Hepatocyte (in vitro differentiated cells): ENCODE results near the gene PTPRE. TPM values are rescaled to one million over a fixed set of nuclear protein-coding genes. Genes with fewer than 3 reads are reported as not detected.

Experiments used
- DNase-seq: peaks from one replicate; pipeline ENCODE4 v3.0.0-alpha.2; 2016; ENCODE audit warnings: low spot score
- H2AFZ ChIP-seq: fragments of 200-600 bp; sonication (generic); 2 replicates; pipeline ENCODE4 v1.6.0; 2016; ENCODE audit warnings: antibody characterized with exemption, mild to moderate bottlenecking
- H3K27ac ChIP-seq: fragments of 200-600 bp; sonication (generic); 2 replicates; pipeline ENCODE4 v1.5.1; 2016; ENCODE audit warnings: mild to moderate bottlenecking
- H3K27me3 ChIP-seq: fragments of 200-600 bp; sonication (generic); 2 replicates; pipeline ENCODE4 v1.6.1; 2016
- H3K36me3 ChIP-seq: fragments of 200-600 bp; sonication (generic); replicated peaks from 2 replicates; pipeline ENCODE4 v1.5.1; 2016; ENCODE audit warnings: low read depth; ENCODE audit not compliant: insufficient read depth
- H3K4me1 ChIP-seq: fragments of 200-600 bp; sonication (generic); 2 replicates; pipeline ENCODE4 v1.5.1; 2016; ENCODE audit warnings: mild to moderate bottlenecking, moderate library complexity; ENCODE audit not compliant: insufficient read depth
- H3K4me2 ChIP-seq: fragments of 200-600 bp; sonication (generic); 2 replicates; pipeline ENCODE4 v1.6.0; 2016
- H3K4me3 ChIP-seq: fragments of 200-600 bp; sonication (generic); 2 replicates; pipeline ENCODE4 v1.5.1; 2016; ENCODE audit warnings: mild to moderate bottlenecking
- H3K79me2 ChIP-seq: fragments of 200-600 bp; sonication (generic); 2 replicates; pipeline ENCODE4 v1.6.0; 2017; ENCODE audit warnings: mild to moderate bottlenecking
- H3K9me2 ChIP-seq: fragments of 200-600 bp; sonication (generic); replicated peaks from 2 replicates; pipeline ENCODE4 v1.6.0; 2017; ENCODE audit warnings: mild to moderate bottlenecking; ENCODE audit not compliant: insufficient read depth
- H3K9me3 ChIP-seq: fragments of 200-600 bp; sonication (generic); 2 replicates; pipeline ENCODE4 v1.5.1; 2016; ENCODE audit warnings: low read depth, mild to moderate bottlenecking
- H4K20me1 ChIP-seq: fragments of 200-600 bp; sonication (generic); 2 replicates; pipeline ENCODE4 v1.6.0; 2016; ENCODE audit warnings: mild to moderate bottlenecking; ENCODE audit not compliant: insufficient read depth, poor library complexity, severe bottlenecking
- CTCF ChIP-seq: fragments of 200-600 bp; sonication (generic); IDR thresholded peaks from 2 replicates; pipeline ENCODE4 v1.5.1; 2016; ENCODE audit warnings: antibody characterized with exemption, mild to moderate bottlenecking; ENCODE audit not compliant: poor library complexity
- EZH2 ChIP-seq: fragments of 200-600 bp; sonication (generic); IDR thresholded peaks from 2 replicates; pipeline ENCODE4 v1.6.1; 2016; ENCODE audit warnings: antibody characterized with exemption, mild to moderate bottlenecking, borderline replicate concordance
- EZH2phosphoT487 ChIP-seq: fragments of 200-600 bp; sonication (generic); IDR thresholded peaks from one replicate; pipeline ENCODE4 v1.6.1; 2018; ENCODE audit warnings: antibody characterized with exemption, mild to moderate bottlenecking, low read depth, moderate library complexity; ENCODE audit not compliant: unreplicated experiment, severe bottlenecking
- WGBS: methylation state at CpG from one replicate; pipeline ENCODE4 v1.1.6; 2016; ENCODE audit warnings: low lambda C conversion rate; ENCODE audit errors: missing lambda C conversion rate; 5-methylcytosine and 5-hydroxymethylcytosine counted together
- polyA plus RNA-seq: library from polyadenylated mRNA; unstranded; fragments of >200 nt; fragmentation: Nextera tagmentation; extraction: Ambion mirVana; gene quantifications from 2 replicates; pipeline ENCODE4 v1.2.1, GENCODE V29; 2016
- total RNA-seq: library from RNA; depleted of rRNA; stranded (reverse); fragments of >200 nt; gene quantifications from 2 replicates; pipeline ENCODE4 v1.2.3, GENCODE V29; 2014

Gene PTPRE
- total and polyA plus RNA-seq, 2 experiments from 2014 or later = 3.2 to 10.1 TPM

GRCh38 chr10:127979045-127979444 lies 72.1 kb downstream of the PTPRE start:
- Histone ChIP-seq H3K9me2 (no peaks in the 10 kb centered on the region), H3K4me1 (no peaks in the 10 kb centered on the region), H4K20me1 (no peaks in the 10 kb centered on the region), H2AFZ (no peak overlapping the region), H3K36me3 (no peaks in the 10 kb centered on the region), H3K9me3 (no peaks in the 10 kb centered on the region), H3K27ac (no peak overlapping the region), H3K27me3 (no peaks in the 10 kb centered on the region), H3K79me2 (no peaks in the 10 kb centered on the region), H3K4me2 (no peak overlapping the region), H3K4me3 (no peak overlapping the region)
- 93% methylated on average over 5 of the region's 5 CpGs for WGBS
- TF ChIP-seq EZH2phosphoT487 (no peak), CTCF (no peak)
- DNase-seq = no peak

GRCh38 chr10:127979566-127979965 lies 72.7 kb downstream of the PTPRE start:
- TF ChIP-seq CTCF (no peak), EZH2 (no peak), EZH2phosphoT487 (no peak)
- Histone ChIP-seq H3K27ac (no peak overlapping the region), H3K4me2 (no peak overlapping the region), H2AFZ (no peak overlapping the region), H3K4me1 (no peaks in the 10 kb centered on the region), H3K36me3 (no peaks in the 10 kb centered on the region), H3K9me3 (no peaks in the 10 kb centered on the region), H3K9me2 (no peaks in the 10 kb centered on the region), H4K20me1 (no peaks in the 10 kb centered on the region), H3K27me3 (no peaks in the 10 kb centered on the region), H3K79me2 (no peaks in the 10 kb centered on the region), H3K4me3 (no peak overlapping the region)
- WGBS = 91% methylated on average over 2 of the region's 2 CpGs
- DNase-seq = no peak

GRCh38 chr10:127980898-127981297 lies 74.0 kb downstream of the PTPRE start:
- Histone ChIP-seq H2AFZ (no peak overlapping the region), H3K27me3 (no peaks in the 10 kb centered on the region), H4K20me1 (no peaks in the 10 kb centered on the region), H3K36me3 (no peaks in the 10 kb centered on the region), H3K4me3 (no peak overlapping the region), H3K27ac (no peak overlapping the region), H3K9me3 (no peaks in the 10 kb centered on the region), H3K9me2 (no peaks in the 10 kb centered on the region), H3K79me2 (no peaks in the 10 kb centered on the region), H3K4me2 (no peak overlapping the region), H3K4me1 (no peaks in the 10 kb centered on the region)
- TF ChIP-seq CTCF (no peak), EZH2phosphoT487 (no peak), EZH2 (no peak)
- 85% methylated on average over 4 of the region's 4 CpGs for WGBS
- DNase-seq = no peak

GRCh38 chr10:127982601-127983000 lies 75.7 kb downstream of the PTPRE start:
- H3K4me3 ChIP-seq = no peak overlapping the region
- no peak for DNase-seq
- TF ChIP-seq EZH2 (no peak), EZH2phosphoT487 (no peak), CTCF (no peak)
- no peaks in the 10 kb centered on the region for H3K36me3 ChIP-seq
- H3K4me2 ChIP-seq = no peak overlapping the region
- H2AFZ ChIP-seq = no peak overlapping the region
- no peaks in the 10 kb centered on the region for H3K9me3 ChIP-seq
- H3K9me2 ChIP-seq = no peaks in the 10 kb centered on the region
- H3K27ac ChIP-seq = no peak overlapping the region
- H3K4me1 ChIP-seq = no peaks in the 10 kb centered on the region
- H4K20me1 ChIP-seq = no peaks in the 10 kb centered on the region
- no peaks in the 10 kb centered on the region for H3K79me2 ChIP-seq
- H3K27me3 ChIP-seq = no peaks in the 10 kb centered on the region
- WGBS = 81% methylated on average over 10 of the region's 10 CpGs
